Gastroesophageal sphincter (tissue), 3 donors: ENCODE data around the gene AKTIP.

ENCODE experiments used
- EP300 ChIP-seq: sonication (generic); formaldehyde crosslinking; IDR thresholded peaks from one replicate; pipeline ENCODE4 v1.6.1; 2017; ENCODE audit warnings: antibody characterized with exemption, mild to moderate bottlenecking
- POLR2A ChIP-seq, 2 donors: fragments of 450-650 bp; IDR thresholded peaks; one replicate each; pipeline ENCODE4 v1.6.1; 2017; ENCODE audit warnings: antibody characterized with exemption in 2 of 2, mild to moderate bottlenecking in 2 of 2, moderate library complexity in 1 of 2
- POLR2AphosphoS5 ChIP-seq: sonication (generic); formaldehyde crosslinking; IDR thresholded peaks from one replicate; pipeline ENCODE4 v1.6.1; 2017; ENCODE audit warnings: antibody characterized with exemption
- TF ChIP-seq, protein P1 (sequence below), 4 experiments: fragments of 200-600 bp in 2 of 4; fragments of 450-650 bp in 2 of 4; sonication (generic) in 1 of 4; IDR thresholded peaks; one replicate each; pipeline ENCODE4 v1.5.1; 2017 to 2019; ENCODE audit warnings: antibody characterized with exemption in 4 of 4, mild to moderate bottlenecking in 2 of 4, moderate library complexity in 2 of 4

DNA sequence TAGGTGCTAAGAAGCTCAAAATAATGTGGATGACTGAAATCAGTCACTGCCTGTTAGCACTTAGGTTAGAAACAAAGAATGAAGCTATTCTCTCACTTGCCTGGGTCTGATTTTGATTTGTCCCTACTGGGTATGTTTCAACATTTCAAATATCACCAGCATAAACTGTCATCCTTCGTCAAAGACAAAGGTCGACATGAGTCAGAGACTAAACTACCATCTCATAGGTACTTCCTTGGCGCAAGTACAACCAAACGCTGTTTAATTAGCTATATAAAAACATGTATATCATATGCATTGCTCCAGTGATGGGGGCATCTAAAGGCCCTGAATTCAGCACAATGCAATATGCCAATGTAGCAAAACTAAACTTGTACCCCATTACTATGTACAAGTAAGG, 4.0 kb downstream of the AKTIP start:
- TF ChIP-seq, protein P1, sequence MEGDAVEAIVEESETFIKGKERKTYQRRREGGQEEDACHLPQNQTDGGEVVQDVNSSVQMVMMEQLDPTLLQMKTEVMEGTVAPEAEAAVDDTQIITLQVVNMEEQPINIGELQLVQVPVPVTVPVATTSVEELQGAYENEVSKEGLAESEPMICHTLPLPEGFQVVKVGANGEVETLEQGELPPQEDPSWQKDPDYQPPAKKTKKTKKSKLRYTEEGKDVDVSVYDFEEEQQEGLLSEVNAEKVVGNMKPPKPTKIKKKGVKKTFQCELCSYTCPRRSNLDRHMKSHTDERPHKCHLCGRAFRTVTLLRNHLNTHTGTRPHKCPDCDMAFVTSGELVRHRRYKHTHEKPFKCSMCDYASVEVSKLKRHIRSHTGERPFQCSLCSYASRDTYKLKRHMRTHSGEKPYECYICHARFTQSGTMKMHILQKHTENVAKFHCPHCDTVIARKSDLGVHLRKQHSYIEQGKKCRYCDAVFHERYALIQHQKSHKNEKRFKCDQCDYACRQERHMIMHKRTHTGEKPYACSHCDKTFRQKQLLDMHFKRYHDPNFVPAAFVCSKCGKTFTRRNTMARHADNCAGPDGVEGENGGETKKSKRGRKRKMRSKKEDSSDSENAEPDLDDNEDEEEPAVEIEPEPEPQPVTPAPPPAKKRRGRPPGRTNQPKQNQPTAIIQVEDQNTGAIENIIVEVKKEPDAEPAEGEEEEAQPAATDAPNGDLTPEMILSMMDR (IDR thresholded peaks at IDR 0.05), result no peak
- TF ChIP-seq EP300 (no peak), POLR2A (IDR thresholded peaks at IDR 0.05) (no peak), POLR2AphosphoS5 (no peak)
